Measurements from ENCODE around the gene STK38L. TPM values are rescaled to one million over a fixed set of nuclear protein-coding genes. Genes with fewer than 3 reads are reported as not detected.

STK38L gene
- total and polyA plus RNA-seq, 2 of the 4 experiments (the other 2 are of a cell fraction) = 5.1 to 7.2 TPM

DNA sequence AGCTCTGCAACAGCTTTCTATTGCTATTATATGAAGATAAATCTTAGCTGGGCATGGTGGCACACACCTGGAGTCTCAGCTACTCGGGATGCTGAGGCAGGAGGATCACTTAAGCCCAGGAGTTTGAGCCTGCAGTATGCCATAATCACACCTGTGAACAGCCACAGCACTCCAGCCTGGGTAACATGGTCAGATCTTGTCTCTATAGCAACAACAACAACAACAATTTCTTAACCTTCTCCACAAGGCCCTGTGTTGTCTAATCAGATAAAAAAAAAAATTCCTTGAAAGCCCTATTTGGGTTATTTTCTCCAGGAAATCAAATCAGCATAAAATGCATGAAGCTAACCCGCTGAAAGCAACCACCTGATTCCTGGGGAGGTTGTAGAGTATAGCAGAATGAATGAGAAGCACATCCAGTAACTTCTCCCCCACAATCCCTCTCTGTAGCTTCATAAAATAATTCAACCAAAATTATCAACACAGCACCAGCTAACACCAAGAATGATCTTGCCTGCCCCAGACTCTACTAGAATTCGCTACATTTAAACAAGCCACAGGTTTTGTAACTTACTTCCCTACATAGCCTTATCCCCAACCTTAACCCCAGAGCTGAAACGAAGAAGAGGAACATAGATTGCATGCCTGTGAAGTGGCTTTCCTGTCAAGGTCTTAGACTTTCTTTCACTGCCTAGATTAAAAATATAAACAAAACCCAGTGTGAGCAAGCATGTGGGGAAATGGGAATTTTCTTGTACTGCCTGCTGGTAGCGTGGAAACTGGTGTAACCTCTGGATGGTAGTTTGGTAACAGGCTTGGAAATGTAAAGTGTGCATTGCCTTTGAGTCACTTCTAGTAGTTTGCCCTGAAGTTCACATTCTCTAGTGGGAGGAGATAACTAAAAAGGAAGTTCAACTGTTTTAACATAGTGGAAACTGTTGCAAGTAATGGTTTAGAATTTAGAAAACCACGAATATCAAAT lies 6.0 kb upstream of the STK38L start:
- H2BK120ac ChIP-seq (ENCODE audit: low read depth, low read length) = no peak overlapping the region
- TF ChIP-seq RAD21 (IDR thresholded peaks at IDR 0.05; ENCODE audit: low read length) (no peak), SMC3 (IDR thresholded peaks at IDR 0.05; ENCODE audit: low read depth, low read length) (no peak), FOS (IDR thresholded peaks at IDR 0.05; ENCODE audit: low read depth, low read length) (no peak), USF2 (IDR thresholded peaks at IDR 0.05; ENCODE audit: low read depth, low read length) (no peak), RCOR1 (IDR thresholded peaks at IDR 0.05; ENCODE audit: insufficient replicate concordance, low read length) (no peak), RFX5 (IDR thresholded peaks at IDR 0.05; ENCODE audit: low read depth, low read length) (no peak), NFE2L2 (IDR thresholded peaks at IDR 0.05; ENCODE audit: low read depth, low read length) (no peak), CEBPB (IDR thresholded peaks at IDR 0.05; ENCODE audit: low read depth, low read length) (no peak), POLR2A (IDR thresholded peaks at IDR 0.05; ENCODE audit: low read depth, low read length) (no peak), MAFK (IDR thresholded peaks at IDR 0.05; ENCODE audit: low read depth, low read length) (no peak), MAZ (IDR thresholded peaks at IDR 0.05; ENCODE audit: borderline replicate concordance, low read depth, low read length) (no peak), BHLHE40 (IDR thresholded peaks at IDR 0.05; ENCODE audit: low read depth, low read length) (no peak)
- TF ChIP-seq, protein P1, sequence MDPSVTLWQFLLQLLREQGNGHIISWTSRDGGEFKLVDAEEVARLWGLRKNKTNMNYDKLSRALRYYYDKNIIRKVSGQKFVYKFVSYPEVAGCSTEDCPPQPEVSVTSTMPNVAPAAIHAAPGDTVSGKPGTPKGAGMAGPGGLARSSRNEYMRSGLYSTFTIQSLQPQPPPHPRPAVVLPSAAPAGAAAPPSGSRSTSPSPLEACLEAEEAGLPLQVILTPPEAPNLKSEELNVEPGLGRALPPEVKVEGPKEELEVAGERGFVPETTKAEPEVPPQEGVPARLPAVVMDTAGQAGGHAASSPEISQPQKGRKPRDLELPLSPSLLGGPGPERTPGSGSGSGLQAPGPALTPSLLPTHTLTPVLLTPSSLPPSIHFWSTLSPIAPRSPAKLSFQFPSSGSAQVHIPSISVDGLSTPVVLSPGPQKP (IDR thresholded peaks at IDR 0.05; ENCODE audit: borderline replicate concordance, low read depth, low read length) = no peak
- TF ChIP-seq, protein P2, sequence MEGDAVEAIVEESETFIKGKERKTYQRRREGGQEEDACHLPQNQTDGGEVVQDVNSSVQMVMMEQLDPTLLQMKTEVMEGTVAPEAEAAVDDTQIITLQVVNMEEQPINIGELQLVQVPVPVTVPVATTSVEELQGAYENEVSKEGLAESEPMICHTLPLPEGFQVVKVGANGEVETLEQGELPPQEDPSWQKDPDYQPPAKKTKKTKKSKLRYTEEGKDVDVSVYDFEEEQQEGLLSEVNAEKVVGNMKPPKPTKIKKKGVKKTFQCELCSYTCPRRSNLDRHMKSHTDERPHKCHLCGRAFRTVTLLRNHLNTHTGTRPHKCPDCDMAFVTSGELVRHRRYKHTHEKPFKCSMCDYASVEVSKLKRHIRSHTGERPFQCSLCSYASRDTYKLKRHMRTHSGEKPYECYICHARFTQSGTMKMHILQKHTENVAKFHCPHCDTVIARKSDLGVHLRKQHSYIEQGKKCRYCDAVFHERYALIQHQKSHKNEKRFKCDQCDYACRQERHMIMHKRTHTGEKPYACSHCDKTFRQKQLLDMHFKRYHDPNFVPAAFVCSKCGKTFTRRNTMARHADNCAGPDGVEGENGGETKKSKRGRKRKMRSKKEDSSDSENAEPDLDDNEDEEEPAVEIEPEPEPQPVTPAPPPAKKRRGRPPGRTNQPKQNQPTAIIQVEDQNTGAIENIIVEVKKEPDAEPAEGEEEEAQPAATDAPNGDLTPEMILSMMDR (conservative IDR thresholded peaks at IDR 0.05; ENCODE audit: low read depth, low read length) = no peak

More for the DNA sequence above, 6.0 kb upstream of the STK38L start:
- H3K79me1 ChIP-seq (ENCODE audit: low read depth in 1 of 2, low read length in 2 of 2) = no peaks in the 10 kb centered on the region
- no peak overlapping the region for H3K27ac ChIP-seq (ENCODE audit: insufficient read depth, low read length)
- no peak overlapping the region for H4K5ac ChIP-seq (ENCODE audit: low read depth, low read length)
- no peak overlapping the region for H3K23ac ChIP-seq (ENCODE audit: low read depth, low read length)
- H3K18ac ChIP-seq (ENCODE audit: low read depth, low read length) = no peak overlapping the region
- in situ Hi-C loops (cut with MboI; ENCODE audit: low sequenced_read_pairs) (no loop called here), intact Hi-C loops (cut with micrococcal nuclease) (loop anchor here (5.0 kb wide), 1 partner anchor 46 kb away; no protein-coding TSS in a partner anchor), dilution Hi-C loops (cut with HindIII; ENCODE audit: low sequenced_read_pairs, unreplicated experiment) (no loop called here)
- ChIA-PET POLR2A (ENCODE audit: unreplicated experiment) (no interaction called here), CTCF (interaction anchor here (0.7 to 1.6 kb wide), 3 partner anchors 47 to 157 kb away, joined by 3 to 5 read pairs (median 3); no protein-coding TSS in a partner anchor)
- H3K4ac ChIP-seq (ENCODE audit: low read depth, low read length) = no peak overlapping the region
- no peak overlapping the region for H2BK5ac ChIP-seq (ENCODE audit: low read depth, low read length, poor library complexity, severe bottlenecking)
- peak; percentile 63 for DNase-seq
- H3K9me1 ChIP-seq (ENCODE audit: insufficient read depth, low read length) = no peaks in the 10 kb centered on the region
- no peak overlapping the region for H2BK15ac ChIP-seq (ENCODE audit: low read depth, low read length)
- no CpG with 5 or more reads among the region's 6 CpGs for WGBS, 2 experiments (ENCODE audit: extremely low coverage in 2 of 2, insufficient read length in 1 of 2)
- H4K91ac ChIP-seq (ENCODE audit: insufficient read depth, low read depth, low read length) = no peak overlapping the region
- H2AK5ac ChIP-seq (ENCODE audit: low read depth, low read length) = no peak overlapping the region
- no peak overlapping the region for H2AK9ac ChIP-seq (replicated peaks; ENCODE audit: low read depth, low read length, poor library complexity)
- H3K36me3 ChIP-seq (ENCODE audit: control insufficient read depth, insufficient read depth, low read length) = no peaks in the 10 kb centered on the region
- no peaks in the 10 kb centered on the region for H3K27me3 ChIP-seq (ENCODE audit: control insufficient read depth, insufficient read depth, low read length)
- H2AFZ ChIP-seq (replicated peaks; ENCODE audit: low read length, poor library complexity) = no peak overlapping the region
- no peaks in the 10 kb centered on the region for H3K9me3 ChIP-seq (ENCODE audit: control insufficient read depth, insufficient read depth, low read length)
- no peak overlapping the region for H3K9ac ChIP-seq (ENCODE audit: low read depth, low read length)
- no peak overlapping the region for H3K56ac ChIP-seq (ENCODE audit: extremely low read depth, insufficient read depth, low read length)
- peaks cover 2% of the 10 kb centered on the region; the same call in 1 of the 2 replicates for H3K4me1 ChIP-seq (ENCODE audit: control insufficient read depth, insufficient read depth, low read length)
- no peaks in the 10 kb centered on the region for H4K20me1 ChIP-seq (ENCODE audit: insufficient read depth, low read length)
- BruUV-seq (replicated peaks) = no TSS peak
- H4K8ac ChIP-seq (ENCODE audit: low read depth in 2 of 2, low read length in 2 of 2) = no peak overlapping the region
- H3K4me2 ChIP-seq (ENCODE audit: low read depth, low read length) = peak overlapping the region; percentile 15; the same call in 1 of the 2 replicates
- H2BK20ac ChIP-seq (ENCODE audit: low read depth, low read length) = no peak overlapping the region
- no peak overlapping the region for H3K4me3 ChIP-seq (ENCODE audit: insufficient read depth, low read depth, low read length)
- H3K14ac ChIP-seq (replicated peaks; ENCODE audit: low read depth, low read length) = no peak overlapping the region
- ATAC-seq (ENCODE audit: low read depth) = peak; percentile 69

Measured in IMR-90 (cell line).